Measurements from ENCODE around the gene C8A.

C8A gene

DNA sequence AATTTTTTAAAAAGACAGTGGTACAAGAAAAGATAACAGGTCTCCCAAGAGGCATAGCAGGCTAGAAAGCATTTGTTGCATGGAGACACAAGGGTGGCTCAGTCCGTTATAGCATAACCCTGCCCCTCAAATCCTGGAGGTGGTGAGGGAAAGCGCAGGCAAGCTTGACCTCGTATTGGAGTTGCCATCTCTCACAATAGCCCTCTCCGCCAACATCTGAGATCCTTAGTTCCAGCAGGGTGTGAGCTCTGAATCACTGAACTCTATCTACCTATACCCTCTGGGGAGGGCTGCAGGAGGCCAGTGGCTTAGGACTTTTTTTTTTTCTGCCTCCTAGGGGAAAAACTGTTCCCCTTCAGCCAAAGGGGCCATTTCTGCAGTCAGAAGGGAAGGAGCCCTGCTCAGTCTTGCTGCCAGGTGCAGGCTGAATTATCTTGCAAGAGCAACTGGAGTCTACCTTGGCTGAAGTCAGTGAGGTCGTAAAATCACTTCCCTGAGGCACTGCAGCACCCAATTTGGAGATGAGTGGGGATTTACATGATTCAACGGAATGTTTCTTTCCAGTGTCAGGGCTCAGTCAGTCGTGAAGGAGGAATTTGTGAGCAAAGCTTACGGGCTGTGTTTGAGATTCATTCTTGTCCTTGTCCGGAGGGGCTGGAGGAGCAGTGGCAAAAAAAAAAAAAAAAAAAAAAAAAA lies 17.2 kb upstream of the C8A start:
- H3K4me3 ChIP-seq (ENCODE audit: low read depth, low read length): no peak overlapping the region
- TF ChIP-seq, protein P1, sequence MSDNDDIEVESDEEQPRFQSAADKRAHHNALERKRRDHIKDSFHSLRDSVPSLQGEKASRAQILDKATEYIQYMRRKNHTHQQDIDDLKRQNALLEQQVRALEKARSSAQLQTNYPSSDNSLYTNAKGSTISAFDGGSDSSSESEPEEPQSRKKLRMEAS (IDR thresholded peaks at IDR 0.05; ENCODE audit: low read depth, low read length): no peak
- TF ChIP-seq MYC (IDR thresholded peaks at IDR 0.05; ENCODE audit: low read depth, low read length) (no peak), POLR2A (IDR thresholded peaks at IDR 0.05; ENCODE audit: extremely low read depth, insufficient read length) (no peak)
- TF ChIP-seq, protein P2, sequence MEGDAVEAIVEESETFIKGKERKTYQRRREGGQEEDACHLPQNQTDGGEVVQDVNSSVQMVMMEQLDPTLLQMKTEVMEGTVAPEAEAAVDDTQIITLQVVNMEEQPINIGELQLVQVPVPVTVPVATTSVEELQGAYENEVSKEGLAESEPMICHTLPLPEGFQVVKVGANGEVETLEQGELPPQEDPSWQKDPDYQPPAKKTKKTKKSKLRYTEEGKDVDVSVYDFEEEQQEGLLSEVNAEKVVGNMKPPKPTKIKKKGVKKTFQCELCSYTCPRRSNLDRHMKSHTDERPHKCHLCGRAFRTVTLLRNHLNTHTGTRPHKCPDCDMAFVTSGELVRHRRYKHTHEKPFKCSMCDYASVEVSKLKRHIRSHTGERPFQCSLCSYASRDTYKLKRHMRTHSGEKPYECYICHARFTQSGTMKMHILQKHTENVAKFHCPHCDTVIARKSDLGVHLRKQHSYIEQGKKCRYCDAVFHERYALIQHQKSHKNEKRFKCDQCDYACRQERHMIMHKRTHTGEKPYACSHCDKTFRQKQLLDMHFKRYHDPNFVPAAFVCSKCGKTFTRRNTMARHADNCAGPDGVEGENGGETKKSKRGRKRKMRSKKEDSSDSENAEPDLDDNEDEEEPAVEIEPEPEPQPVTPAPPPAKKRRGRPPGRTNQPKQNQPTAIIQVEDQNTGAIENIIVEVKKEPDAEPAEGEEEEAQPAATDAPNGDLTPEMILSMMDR (IDR thresholded peaks at IDR 0.05; ENCODE audit: low read depth, low read length): no peak
- no peak for DNase-seq (ENCODE audit: low read depth)

DNA sequence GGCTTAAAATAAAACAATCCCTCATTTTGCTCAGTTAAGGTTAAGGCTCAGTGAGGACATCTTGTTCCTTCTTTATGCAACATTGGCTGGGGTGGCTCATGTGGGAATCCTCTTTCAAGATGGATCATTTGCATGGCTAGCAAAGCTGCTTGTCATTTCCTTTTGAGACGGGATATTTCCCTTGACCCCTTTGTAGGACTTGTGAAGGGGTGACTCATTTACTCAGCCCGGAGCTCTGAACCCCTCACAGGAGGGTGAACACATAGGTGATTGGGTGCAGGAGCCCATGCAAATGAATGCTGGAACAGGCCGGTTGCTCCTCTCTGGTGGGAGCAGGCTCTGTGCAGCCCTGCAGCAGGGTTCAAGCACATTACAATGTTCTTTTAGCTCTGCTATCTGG lies 15.8 kb upstream of the C8A start:
- no peak for DNase-seq (ENCODE audit: low read depth)
- no peak overlapping the region for H3K4me3 ChIP-seq (ENCODE audit: low read depth, low read length)
- TF ChIP-seq, protein P2 (IDR thresholded peaks at IDR 0.05; ENCODE audit: low read depth, low read length): no peak
- TF ChIP-seq POLR2A (IDR thresholded peaks at IDR 0.05; ENCODE audit: extremely low read depth, insufficient read length): no peak
- TF ChIP-seq, protein P1 (IDR thresholded peaks at IDR 0.05; ENCODE audit: low read depth, low read length): no peak
- no peak for TF ChIP-seq MYC (IDR thresholded peaks at IDR 0.05; ENCODE audit: low read depth, low read length)

DNA sequence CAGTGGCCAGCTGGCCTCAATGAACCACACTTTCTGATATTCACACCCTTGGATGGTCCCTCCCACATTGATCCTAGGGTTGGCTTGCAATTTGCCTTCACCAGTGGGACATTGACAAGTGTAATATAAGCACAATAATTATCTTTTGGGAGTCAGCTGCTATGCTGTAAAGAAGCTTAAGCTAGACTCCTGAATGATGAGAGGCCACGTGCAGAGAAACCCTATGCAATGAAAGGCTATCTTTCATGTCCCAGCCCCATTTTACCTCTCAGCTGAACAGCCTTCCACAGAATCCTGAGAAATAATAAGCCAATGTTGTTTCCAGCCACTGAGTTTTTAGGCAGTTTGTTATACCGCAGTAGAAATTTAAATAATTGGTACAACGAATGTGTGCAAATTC lies 11.1 kb upstream of the C8A start:
- no peak for DNase-seq (ENCODE audit: low read depth)
- TF ChIP-seq, protein P1 (IDR thresholded peaks at IDR 0.05; ENCODE audit: low read depth, low read length): no peak
- TF ChIP-seq MYC (IDR thresholded peaks at IDR 0.05; ENCODE audit: low read depth, low read length) (no peak), POLR2A (IDR thresholded peaks at IDR 0.05; ENCODE audit: extremely low read depth, insufficient read length) (no peak)
- TF ChIP-seq, protein P2 (IDR thresholded peaks at IDR 0.05; ENCODE audit: low read depth, low read length): no peak
- no peak overlapping the region for H3K4me3 ChIP-seq (ENCODE audit: low read depth, low read length)

DNA sequence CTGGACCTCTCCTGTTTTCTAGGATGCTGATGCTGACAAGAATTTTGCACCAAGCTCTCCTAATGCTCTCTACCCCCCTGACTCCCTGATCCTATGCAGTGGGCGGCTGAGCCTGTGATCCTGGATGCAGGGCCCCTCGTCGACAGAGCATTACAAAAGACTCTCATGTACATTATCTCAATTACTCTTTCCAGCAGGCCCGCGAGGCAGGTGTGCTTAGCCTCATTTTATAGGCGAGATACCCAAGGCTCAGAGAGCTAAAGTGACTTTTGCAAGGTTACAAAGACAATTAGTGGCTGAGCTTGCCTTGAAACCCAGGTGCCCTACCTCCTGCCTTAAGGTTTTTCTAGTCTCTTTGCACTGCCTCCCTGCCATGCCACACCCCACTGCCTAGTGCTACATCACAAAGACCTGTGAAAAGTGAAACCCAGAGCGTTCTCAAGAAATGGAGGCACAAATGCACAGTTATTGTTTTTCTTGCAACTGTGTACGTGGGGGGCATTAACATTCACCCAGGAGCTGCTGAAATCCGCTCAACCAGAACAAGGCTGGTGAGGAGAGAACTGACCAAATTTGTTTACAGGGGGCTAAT lies 10.0 kb upstream of the C8A start:
- H3K4me3 ChIP-seq (ENCODE audit: low read depth, low read length): no peak overlapping the region
- no peak for DNase-seq (ENCODE audit: low read depth)
- no peak for TF ChIP-seq POLR2A (IDR thresholded peaks at IDR 0.05; ENCODE audit: extremely low read depth, insufficient read length)
- no peak for TF ChIP-seq MYC (IDR thresholded peaks at IDR 0.05; ENCODE audit: low read depth, low read length)
- TF ChIP-seq, protein P1 (IDR thresholded peaks at IDR 0.05; ENCODE audit: low read depth, low read length): no peak
- TF ChIP-seq, protein P2 (IDR thresholded peaks at IDR 0.05; ENCODE audit: low read depth, low read length): no peak

DNA sequence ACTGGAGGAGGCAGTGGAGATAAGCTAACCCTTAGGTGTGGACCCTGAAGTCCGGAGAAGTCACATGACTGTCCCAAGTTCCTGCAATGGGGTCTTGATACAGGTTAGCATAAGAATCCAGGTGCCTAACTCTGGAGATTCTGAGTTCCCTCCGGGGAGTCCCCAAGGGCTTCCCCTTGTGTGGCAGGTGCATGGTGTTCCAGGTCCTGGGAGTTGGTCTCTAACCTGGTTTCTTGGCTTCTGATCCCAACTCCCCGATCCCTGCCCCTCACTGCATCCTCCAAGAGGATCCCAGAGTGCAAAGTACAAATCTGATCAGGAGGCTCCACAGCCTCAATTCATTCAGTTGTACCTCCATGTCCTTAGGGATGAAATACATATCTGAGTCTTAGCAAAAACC lies 9.3 kb upstream of the C8A start:
- no peak for TF ChIP-seq POLR2A (IDR thresholded peaks at IDR 0.05; ENCODE audit: extremely low read depth, insufficient read length)
- TF ChIP-seq, protein P1 (IDR thresholded peaks at IDR 0.05; ENCODE audit: low read depth, low read length): no peak
- DNase-seq (ENCODE audit: low read depth): no peak
- H3K4me3 ChIP-seq (ENCODE audit: low read depth, low read length): no peak overlapping the region

DNA sequence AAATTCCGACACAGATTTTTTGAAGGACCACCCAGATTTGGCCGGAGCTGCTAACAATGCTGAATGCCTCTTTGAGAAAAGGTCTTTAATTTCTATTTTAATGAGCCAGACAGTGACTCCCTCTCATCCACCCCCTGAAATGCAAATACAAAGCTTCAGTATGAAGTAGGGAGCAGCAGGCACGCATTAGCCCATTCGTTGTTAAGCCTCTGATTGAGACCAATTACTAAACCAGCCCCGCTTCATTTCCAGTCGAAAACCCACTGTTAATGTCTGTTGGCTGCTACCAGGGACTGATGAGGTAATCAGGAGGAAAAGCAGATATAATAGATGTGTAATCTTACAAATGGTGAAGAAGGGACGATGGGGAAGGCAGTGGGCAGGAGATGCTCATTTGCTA lies 4.8 kb upstream of the C8A start:
- TF ChIP-seq MYC (IDR thresholded peaks at IDR 0.05; ENCODE audit: low read depth, low read length): no peak
- TF ChIP-seq, protein P1 (IDR thresholded peaks at IDR 0.05; ENCODE audit: low read depth, low read length): no peak
- TF ChIP-seq, protein P2 (IDR thresholded peaks at IDR 0.05; ENCODE audit: low read depth, low read length): no peak
- TF ChIP-seq POLR2A (IDR thresholded peaks at IDR 0.05; ENCODE audit: extremely low read depth, insufficient read length): no peak
- DNase-seq (ENCODE audit: low read depth): no peak

More for the DNA sequence above, 4.8 kb upstream of the C8A start:
- H3K4me3 ChIP-seq (ENCODE audit: low read depth, low read length): no peak overlapping the region
